ENCODE data around the gene CCM2L.

- TF ChIP-seq CTCF (IDR thresholded peaks at IDR 0.05): no peak
- no peak for TF ChIP-seq EZH2phosphoT487 (IDR thresholded peaks at IDR 0.05)
- TF ChIP-seq EZH2 (IDR thresholded peaks at IDR 0.05): no peak
Observed at GRCh38 chr20:31987744-31988143, 22.5 kb upstream of the CCM2L start.
